BJ (cell line): ENCODE results near the gene FRMD4A. TPM values are rescaled to one million over a fixed set of nuclear protein-coding genes. Genes with fewer than 3 reads are reported as not detected.

Experiments used
- CTCF ChIA-PET: fragments of 350-600 bp; formaldehyde crosslinking; extraction: SDS; loops from one replicate; lab custom pipeline; 2021; ENCODE audit warnings: antibody characterized with exemption, inconsistent platforms; lab: Yijun Ruan, JAX
- POLR2A ChIA-PET: fragments of 300-600 bp; sonication (Branson Sonifier 250); formaldehyde crosslinking; extraction: SDS; loops from one replicate; lab custom pipeline; 2021; ENCODE audit warnings: antibody characterized with exemption; lab: Charles Lee
- DNase-seq: peaks from one replicate; pipeline ENCODE4 v3.0.0-alpha.2; 2011; ENCODE audit warnings: low read depth
- H3K27me3 ChIP-seq: 2 replicates; pipeline ENCODE4 v1.6.0; 2011; ENCODE audit warnings: low read length; ENCODE audit not compliant: control insufficient read depth, insufficient read depth
- H3K36me3 ChIP-seq: 2 replicates; pipeline ENCODE4 v1.5.1; 2011; ENCODE audit warnings: low read length; ENCODE audit not compliant: control insufficient read depth, insufficient read depth
- H3K4me3 ChIP-seq: 2 replicates; pipeline ENCODE4 v1.5.1; 2011; ENCODE audit warnings: low read depth, mild to moderate bottlenecking, control low read depth, low read length
- polyA plus RNA-seq: library from polyadenylated mRNA; depleted of rRNA; stranded (reverse); fragments of >200 nt; gene quantifications from 2 replicates; pipeline ENCODE4 v1.2.3, GENCODE V29; 2011
- TF ChIP-seq, protein P1 (sequence below): IDR thresholded peaks from 2 replicates; pipeline ENCODE4 v1.5.1; 2011; ENCODE audit warnings: low read depth, mild to moderate bottlenecking, control low read depth, inconsistent platforms, low read length, moderate library complexity; ENCODE audit not compliant: insufficient read depth

FRMD4A gene
- polyA plus RNA-seq, 1 experiment = 31.6 TPM

DNA sequence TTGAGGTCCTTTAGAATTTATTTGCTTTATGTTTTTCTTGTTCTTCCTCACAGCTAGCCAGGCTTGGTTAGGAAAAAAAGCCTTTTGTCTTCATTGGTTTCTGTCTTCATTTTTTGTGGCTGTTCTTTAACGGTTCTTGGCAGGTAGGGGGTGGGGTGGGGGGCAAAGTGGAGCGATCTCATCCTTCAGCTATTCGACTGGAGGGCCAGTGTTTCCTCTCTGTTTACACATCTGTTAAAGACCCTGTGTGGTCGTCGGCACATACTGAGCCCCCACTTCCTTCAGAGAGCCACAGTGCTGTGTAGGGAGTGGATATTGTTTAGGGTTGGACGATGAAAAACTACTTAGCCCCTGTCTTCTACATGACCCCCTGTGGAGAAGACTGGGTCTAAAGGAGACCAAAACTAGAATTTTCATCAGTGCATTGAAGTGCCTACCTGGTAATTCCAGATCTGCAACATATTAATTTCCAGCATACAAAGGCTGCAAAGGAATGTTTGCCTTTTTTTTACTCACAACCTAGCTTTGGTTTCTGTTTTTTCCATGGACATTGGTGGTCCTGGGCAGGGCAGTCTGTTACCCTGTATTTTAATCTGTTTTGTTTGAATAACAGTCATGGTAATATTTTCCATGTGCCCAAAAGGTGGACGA, 714.9 kb downstream of the FRMD4A start:
- POLR2A ChIA-PET = no interaction called here
- no peaks in the 10 kb centered on the region for H3K27me3 ChIP-seq
- no peak for DNase-seq
- CTCF ChIA-PET = interaction anchor here (0.7 to 0.9 kb wide), 2 partner anchors 162 to 487 kb away, joined by 3 read pairs; no protein-coding TSS in a partner anchor
- H3K36me3 ChIP-seq = peaks cover 4% of the 10 kb centered on the region
- no peak overlapping the region for H3K4me3 ChIP-seq
- TF ChIP-seq, protein P1, sequence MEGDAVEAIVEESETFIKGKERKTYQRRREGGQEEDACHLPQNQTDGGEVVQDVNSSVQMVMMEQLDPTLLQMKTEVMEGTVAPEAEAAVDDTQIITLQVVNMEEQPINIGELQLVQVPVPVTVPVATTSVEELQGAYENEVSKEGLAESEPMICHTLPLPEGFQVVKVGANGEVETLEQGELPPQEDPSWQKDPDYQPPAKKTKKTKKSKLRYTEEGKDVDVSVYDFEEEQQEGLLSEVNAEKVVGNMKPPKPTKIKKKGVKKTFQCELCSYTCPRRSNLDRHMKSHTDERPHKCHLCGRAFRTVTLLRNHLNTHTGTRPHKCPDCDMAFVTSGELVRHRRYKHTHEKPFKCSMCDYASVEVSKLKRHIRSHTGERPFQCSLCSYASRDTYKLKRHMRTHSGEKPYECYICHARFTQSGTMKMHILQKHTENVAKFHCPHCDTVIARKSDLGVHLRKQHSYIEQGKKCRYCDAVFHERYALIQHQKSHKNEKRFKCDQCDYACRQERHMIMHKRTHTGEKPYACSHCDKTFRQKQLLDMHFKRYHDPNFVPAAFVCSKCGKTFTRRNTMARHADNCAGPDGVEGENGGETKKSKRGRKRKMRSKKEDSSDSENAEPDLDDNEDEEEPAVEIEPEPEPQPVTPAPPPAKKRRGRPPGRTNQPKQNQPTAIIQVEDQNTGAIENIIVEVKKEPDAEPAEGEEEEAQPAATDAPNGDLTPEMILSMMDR = no peak

DNA sequence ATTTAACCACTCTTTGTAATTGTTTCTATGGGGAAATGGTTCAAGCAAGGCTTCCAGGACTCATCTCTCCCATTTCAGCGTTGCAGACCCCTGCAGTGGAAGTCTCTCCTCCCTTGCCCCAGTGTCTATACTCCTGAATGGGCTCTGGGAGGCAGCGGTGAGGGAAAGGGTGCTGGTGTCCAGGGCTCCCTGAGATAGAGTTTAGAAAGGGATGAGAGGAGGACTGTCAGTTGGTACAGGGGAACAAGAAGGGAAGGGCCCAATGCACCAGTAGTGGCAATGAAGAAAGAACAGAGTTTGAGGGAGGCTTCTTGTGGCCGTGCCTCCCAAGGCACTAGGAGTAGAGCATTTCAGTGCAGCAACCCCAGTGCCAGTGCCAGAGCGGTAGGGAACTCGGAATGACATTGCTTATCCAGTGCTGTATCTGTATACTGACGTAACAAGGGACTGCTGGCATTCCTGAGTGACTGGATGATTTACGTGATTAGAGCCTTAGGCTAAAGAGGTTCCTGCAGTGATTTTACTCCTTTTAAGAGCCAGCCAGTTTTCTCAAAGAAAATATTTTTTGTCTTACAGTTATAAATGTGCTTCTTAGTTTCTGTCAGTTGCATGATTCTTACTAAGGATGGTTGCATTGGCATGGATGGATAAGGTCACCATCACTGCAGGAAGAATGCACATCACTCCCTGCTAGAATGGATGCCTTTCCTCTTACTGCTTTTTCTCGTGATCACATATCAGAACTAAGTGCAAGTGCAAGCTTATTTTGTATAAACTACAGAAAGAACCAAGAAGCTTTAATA, 716.0 kb downstream of the FRMD4A start:
- CTCF ChIA-PET = interaction anchor here (0.9 to 2.0 kb wide), 5 partner anchors 10 to 488 kb away, joined by 3 to 21 read pairs (median 7); no protein-coding TSS in a partner anchor
- TF ChIP-seq, protein P1 = 0 out of 2 replicates have a peak, but pooled peaks have one; percentile 21
- peak; percentile 69 for DNase-seq
- H3K4me3 ChIP-seq = no peak overlapping the region
- peaks cover 6% of the 10 kb centered on the region for H3K36me3 ChIP-seq
- POLR2A ChIA-PET = no interaction called here
- no peaks in the 10 kb centered on the region for H3K27me3 ChIP-seq

DNA sequence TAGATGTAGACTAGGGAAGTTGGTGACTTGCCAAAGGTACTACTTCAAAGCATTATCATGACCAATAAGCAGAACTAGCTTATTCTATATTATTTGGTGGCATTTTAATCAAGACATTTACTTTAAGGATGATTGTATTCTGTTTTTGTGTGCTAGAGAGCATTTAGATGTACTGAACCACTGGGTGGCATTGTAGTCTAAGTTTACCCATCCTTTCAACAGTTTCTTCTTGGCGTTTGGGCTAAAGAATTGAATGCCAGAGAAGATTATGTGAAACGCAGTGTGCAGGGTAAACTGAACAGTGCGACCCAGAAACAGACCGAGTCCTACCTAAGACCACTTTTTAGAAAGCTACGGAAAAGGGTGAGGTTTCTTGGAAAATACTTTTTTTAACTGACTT, 717.2 kb downstream of the FRMD4A start:
- CTCF ChIA-PET = interaction anchor here (0.9 to 2.1 kb wide), 11 partner anchors 9 to 170 kb away, joined by 3 to 21 read pairs (median 3); no protein-coding TSS in a partner anchor

DNA sequence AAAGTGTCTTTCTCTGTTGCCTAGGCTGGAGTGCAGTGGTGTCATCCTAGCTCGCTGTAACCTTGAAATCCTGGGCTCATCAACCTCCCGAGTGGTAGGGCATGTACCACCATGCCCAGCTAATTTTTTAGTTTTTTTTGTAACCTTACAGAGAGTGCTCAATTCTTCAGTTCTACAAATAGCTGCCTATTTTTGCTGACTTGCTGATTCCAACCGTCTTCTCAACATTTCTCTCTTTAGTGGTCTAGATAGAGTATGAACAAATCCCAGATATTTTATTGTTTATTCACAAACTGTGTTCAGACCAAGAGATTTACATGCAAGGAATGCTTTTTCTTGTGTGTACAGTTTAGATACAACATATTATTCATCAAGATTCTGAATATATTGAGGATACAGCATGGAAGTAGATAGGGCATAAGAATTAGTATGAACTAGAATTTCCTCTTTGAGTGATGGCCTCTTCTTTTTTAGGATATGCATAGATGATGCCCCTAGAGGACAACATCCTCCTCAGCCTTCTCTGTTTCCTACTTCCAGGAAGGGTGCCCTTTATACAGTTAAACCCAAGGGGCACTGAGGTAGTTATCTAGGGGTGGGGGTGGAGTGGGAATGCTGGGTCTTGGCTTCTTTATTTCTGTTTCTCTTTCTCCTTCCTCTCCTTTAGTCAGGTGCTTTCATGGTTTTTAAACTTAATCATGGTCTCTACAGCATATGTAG, 717.9 kb downstream of the FRMD4A start:
- H3K36me3 ChIP-seq = peaks cover 7% of the 10 kb centered on the region
- no peak for DNase-seq
- TF ChIP-seq, protein P1 = 0 out of 2 replicates have a peak, but pooled peaks have one; percentile 11
- ChIA-PET POLR2A (no interaction called here), CTCF (interaction anchor here (0.7 to 2.1 kb wide), 10 partner anchors 8 to 171 kb away, joined by 3 to 21 read pairs (median 4); no protein-coding TSS in a partner anchor)
- no peak overlapping the region for H3K4me3 ChIP-seq
- H3K27me3 ChIP-seq = no peaks in the 10 kb centered on the region

More for the DNA sequence above, 717.2 kb downstream of the FRMD4A start:
- DNase-seq = no peak
- no peaks in the 10 kb centered on the region for H3K27me3 ChIP-seq
- no peak overlapping the region for H3K4me3 ChIP-seq
- TF ChIP-seq, protein P1 = peak; percentile 52
- POLR2A ChIA-PET = no interaction called here
- H3K36me3 ChIP-seq = peaks cover 4% of the 10 kb centered on the region
